Measurements from ENCODE around the gene BIRC6. TPM values are rescaled to one million over a fixed set of nuclear protein-coding genes. Genes with fewer than 3 reads are reported as not detected.

BIRC6 gene
- total RNA-seq, 1 experiment from 2014 or later = 63.1 TPM

- TF ChIP-seq ZNF512 (CRISPR knock-in tag; IDR thresholded peaks at IDR 0.05; ENCODE audit: borderline replicate concordance) = no peak
Measured at GRCh38 chr2:32668254-32668653, 311.4 kb downstream of the BIRC6 start (continued).

Small RNA genes lying within 50 kb of the gene (microRNA-seq; reads per million reads assigned to microRNA genes)
- gene MIR4765 (ENCODE audit: borderline number of aligned reads) (not detected), gene MIR558 (ENCODE audit: borderline number of aligned reads) (not detected)

Other genes starting within 250 kb of the BIRC6 start
- 25.8 to 26.8 TPM (median 26.0 TPM) in 3 replicates for gene SLC30A6, start 191.2 kb upstream of the BIRC6 start, total RNA-seq (2021)
- not detected in 3 replicates for gene NLRC4, start 92.1 kb upstream of the BIRC6 start, total RNA-seq (2021)
- gene YIPF4, start 79.1 kb upstream of the BIRC6 start, total RNA-seq (2021) = 23.0 to 24.8 TPM (median 24.5 TPM) in 3 replicates